ENCODE results near the gene CIC. TPM values are rescaled to one million over a fixed set of nuclear protein-coding genes. Genes with fewer than 3 reads are reported as not detected.
A peak's percentile ranks its signal among the peaks of the same experiment; 100 is the strongest.

The CIC gene
- total and polyA plus RNA-seq, 9 of the 15 experiments (the other 6 are each of a cell fraction or from before 2014, with no cell fraction given): 0.07 to 44.7 (median 8.6) TPM

GRCh38 chr19:42295831-42296525, 26.9 kb downstream of the CIC start (continued):
- TF ChIP-seq, protein P1, sequence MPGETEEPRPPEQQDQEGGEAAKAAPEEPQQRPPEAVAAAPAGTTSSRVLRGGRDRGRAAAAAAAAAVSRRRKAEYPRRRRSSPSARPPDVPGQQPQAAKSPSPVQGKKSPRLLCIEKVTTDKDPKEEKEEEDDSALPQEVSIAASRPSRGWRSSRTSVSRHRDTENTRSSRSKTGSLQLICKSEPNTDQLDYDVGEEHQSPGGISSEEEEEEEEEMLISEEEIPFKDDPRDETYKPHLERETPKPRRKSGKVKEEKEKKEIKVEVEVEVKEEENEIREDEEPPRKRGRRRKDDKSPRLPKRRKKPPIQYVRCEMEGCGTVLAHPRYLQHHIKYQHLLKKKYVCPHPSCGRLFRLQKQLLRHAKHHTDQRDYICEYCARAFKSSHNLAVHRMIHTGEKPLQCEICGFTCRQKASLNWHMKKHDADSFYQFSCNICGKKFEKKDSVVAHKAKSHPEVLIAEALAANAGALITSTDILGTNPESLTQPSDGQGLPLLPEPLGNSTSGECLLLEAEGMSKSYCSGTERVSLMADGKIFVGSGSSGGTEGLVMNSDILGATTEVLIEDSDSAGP (CRISPR knock-in tag; IDR thresholded peaks at IDR 0.05): no peak
- no peak for TF ChIP-seq FOSL1 (tag; conservative IDR thresholded peaks at IDR 0.05)
- TF ChIP-seq ZNF24 (IDR thresholded peaks at IDR 0.05): no peak
- TF ChIP-seq, protein P2, sequence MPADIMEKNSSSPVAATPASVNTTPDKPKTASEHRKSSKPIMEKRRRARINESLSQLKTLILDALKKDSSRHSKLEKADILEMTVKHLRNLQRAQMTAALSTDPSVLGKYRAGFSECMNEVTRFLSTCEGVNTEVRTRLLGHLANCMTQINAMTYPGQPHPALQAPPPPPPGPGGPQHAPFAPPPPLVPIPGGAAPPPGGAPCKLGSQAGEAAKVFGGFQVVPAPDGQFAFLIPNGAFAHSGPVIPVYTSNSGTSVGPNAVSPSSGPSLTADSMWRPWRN (IDR thresholded peaks at IDR 0.05; ENCODE audit: low read depth): no peak
- TF ChIP-seq ELK1 (CRISPR knock-in tag; IDR thresholded peaks at IDR 0.05): no peak
- TF ChIP-seq BMI1 (IDR thresholded peaks at IDR 0.05; ENCODE audit: low read length): no peak
- TF ChIP-seq, protein P3, sequence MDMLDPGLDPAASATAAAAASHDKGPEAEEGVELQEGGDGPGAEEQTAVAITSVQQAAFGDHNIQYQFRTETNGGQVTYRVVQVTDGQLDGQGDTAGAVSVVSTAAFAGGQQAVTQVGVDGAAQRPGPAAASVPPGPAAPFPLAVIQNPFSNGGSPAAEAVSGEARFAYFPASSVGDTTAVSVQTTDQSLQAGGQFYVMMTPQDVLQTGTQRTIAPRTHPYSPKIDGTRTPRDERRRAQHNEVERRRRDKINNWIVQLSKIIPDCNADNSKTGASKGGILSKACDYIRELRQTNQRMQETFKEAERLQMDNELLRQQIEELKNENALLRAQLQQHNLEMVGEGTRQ (CRISPR knock-in tag; IDR thresholded peaks at IDR 0.05): no peak
- TF ChIP-seq CHD4 (IDR thresholded peaks at IDR 0.05; ENCODE audit: insufficient read depth, insufficient replicate concordance, low read depth, low read length, poor library complexity, severe bottlenecking): no peak
- no peak for TF ChIP-seq ELF2 (CRISPR knock-in tag; IDR thresholded peaks at IDR 0.05)
- TF ChIP-seq ZNF780A (CRISPR knock-in tag; IDR thresholded peaks at IDR 0.05): no peak
- no peak for TF ChIP-seq CEBPB (tag; IDR thresholded peaks at IDR 0.05)
- peak; percentile 14; the same call in 1 of the 2 replicates for TF ChIP-seq MTA1 (IDR thresholded peaks at IDR 0.05; ENCODE audit: borderline replicate concordance)
- TF ChIP-seq KDM4B (IDR thresholded peaks at IDR 0.05; ENCODE audit: borderline replicate concordance in 2 of 2, low read depth in 1 of 2): no peak
- TF ChIP-seq ZNF407 (IDR thresholded peaks at IDR 0.05; ENCODE audit: low read depth): no peak
- TF ChIP-seq CBX5 (IDR thresholded peaks at IDR 0.05; ENCODE audit: borderline replicate concordance, low read depth): no peak
